IMR-90 (cell line): ENCODE measurements around the gene NLRX1. TPM values are rescaled to one million over a fixed set of nuclear protein-coding genes. Genes with fewer than 3 reads are reported as not detected.

Experiments used
- ATAC-seq: fragments of 200-7000 bp; cut with Tn5 transposase; 2 replicates; pipeline ENCODE4 v1.9.1; 2020; ENCODE audit warnings: low read depth, mild to moderate bottlenecking, moderate library complexity
- BruUV-seq: library from RNA; stranded (reverse); fragments of 400-500 nt; replicated peaks from 2 replicates; lab custom pipeline; 2021; lab: Mats Ljungman, UMichigan
- CTCF ChIA-PET: fragments of 300-600 bp; formaldehyde crosslinking; extraction: SDS; loops from one replicate; lab custom pipeline; 2021; ENCODE audit warnings: antibody characterized with exemption; lab: Yijun Ruan, JAX
- POLR2A ChIA-PET: fragments of 300-600 bp; sonication (Branson Sonifier 250); formaldehyde crosslinking; loops from one replicate; lab custom pipeline; 2022; ENCODE audit warnings: antibody characterized with exemption; ENCODE audit not compliant: unreplicated experiment; lab: Charles Lee
- DNase-seq: peaks from one replicate; pipeline ENCODE4 v3.0.0; 2013
- H2AFZ ChIP-seq: replicated peaks from 2 replicates; pipeline ENCODE3; 2013; ENCODE audit warnings: low read length, mild to moderate bottlenecking; ENCODE audit not compliant: poor library complexity
- H2AK5ac ChIP-seq: 2 replicates; pipeline ENCODE4 v1.6.1; 2013; ENCODE audit warnings: low read depth, low read length, inconsistent platforms
- H2AK9ac ChIP-seq: replicated peaks from 2 replicates; pipeline ENCODE3; 2013; ENCODE audit warnings: mild to moderate bottlenecking, low read depth, low read length, moderate library complexity; ENCODE audit not compliant: poor library complexity
- H2BK120ac ChIP-seq: 2 replicates; pipeline ENCODE4 v1.6.1; 2013; ENCODE audit warnings: low read depth, low read length, inconsistent platforms
- H2BK15ac ChIP-seq: 3 replicates; pipeline ENCODE4 v1.6.1; 2013; ENCODE audit warnings: low read depth, low read length, inconsistent platforms
- H2BK20ac ChIP-seq: 2 replicates; pipeline ENCODE4 v1.6.1; 2013; ENCODE audit warnings: low read depth, mild to moderate bottlenecking, inconsistent platforms, low read length, moderate library complexity
- H2BK5ac ChIP-seq: 2 replicates; pipeline ENCODE4 v1.6.1; 2013; ENCODE audit warnings: mild to moderate bottlenecking, low read depth, low read length, inconsistent platforms; ENCODE audit not compliant: poor library complexity, severe bottlenecking
- H3K14ac ChIP-seq: replicated peaks from 2 replicates; pipeline ENCODE4 v1.6.1; 2013; ENCODE audit warnings: low read depth, low read length, inconsistent platforms
- H3K18ac ChIP-seq: 2 replicates; pipeline ENCODE4 v1.6.1; 2013; ENCODE audit warnings: low read depth, low read length, control low read depth
- H3K23ac ChIP-seq: 2 replicates; pipeline ENCODE4 v1.6.1; 2013; ENCODE audit warnings: low read depth, low read length, inconsistent platforms
- H3K27ac ChIP-seq: 2 replicates; pipeline ENCODE4 v1.5.1; 2013; ENCODE audit warnings: mild to moderate bottlenecking, control low read depth, low read length; ENCODE audit not compliant: insufficient read depth
- H3K27me3 ChIP-seq: 2 replicates; pipeline ENCODE4 v1.6.1; 2013; ENCODE audit warnings: low read length; ENCODE audit not compliant: control insufficient read depth, insufficient read depth
- H3K36me3 ChIP-seq: 2 replicates; pipeline ENCODE4 v1.6.1; 2013; ENCODE audit warnings: low read length, mixed read lengths; ENCODE audit not compliant: control insufficient read depth, insufficient read depth
- H3K4ac ChIP-seq: 2 replicates; pipeline ENCODE4 v1.6.1; 2013; ENCODE audit warnings: low read depth, low read length, inconsistent platforms
- H3K4me1 ChIP-seq: 2 replicates; pipeline ENCODE4 v1.6.1; 2013; ENCODE audit warnings: low read length, mixed read lengths; ENCODE audit not compliant: control insufficient read depth, insufficient read depth
- H3K4me2 ChIP-seq: 2 replicates; pipeline ENCODE4 v1.6.1; 2013; ENCODE audit warnings: low read depth, mild to moderate bottlenecking, control low read depth, low read length, moderate library complexity
- H3K4me3 ChIP-seq: 2 replicates; pipeline ENCODE4 v1.5.1; 2013; ENCODE audit warnings: low read depth, mild to moderate bottlenecking, control low read depth, low read length, moderate library complexity; ENCODE audit not compliant: insufficient read depth
- H3K56ac ChIP-seq: 2 replicates; pipeline ENCODE4 v1.6.1; 2013; ENCODE audit warnings: low read length, inconsistent platforms; ENCODE audit not compliant: insufficient read depth; ENCODE audit errors: extremely low read depth
- H3K79me1 ChIP-seq, 2 experiments: 2 replicates each; pipeline ENCODE4 v1.6.1; 2013; ENCODE audit warnings: low read length in 2 of 2, inconsistent platforms in 1 of 2, low read depth in 1 of 2
- H3K9ac ChIP-seq: 2 replicates; pipeline ENCODE4 v1.6.1; 2013; ENCODE audit warnings: low read depth, low read length, control low read depth
- H3K9me1 ChIP-seq: 2 replicates; pipeline ENCODE4 v1.6.1; 2013; ENCODE audit warnings: low read length, inconsistent platforms; ENCODE audit not compliant: insufficient read depth
- H3K9me3 ChIP-seq: 2 replicates; pipeline ENCODE4 v1.6.1; 2013; ENCODE audit warnings: low read length; ENCODE audit not compliant: control insufficient read depth, insufficient read depth
- H4K20me1 ChIP-seq: 2 replicates; pipeline ENCODE4 v1.6.1; 2013; ENCODE audit warnings: low read length, inconsistent platforms; ENCODE audit not compliant: insufficient read depth
- H4K5ac ChIP-seq: 2 replicates; pipeline ENCODE4 v1.6.1; 2013; ENCODE audit warnings: mild to moderate bottlenecking, low read depth, low read length, control low read depth
- H4K8ac ChIP-seq, 2 experiments: 2 replicates each; pipeline ENCODE4 v1.6.1; 2013; ENCODE audit warnings: low read depth in 2 of 2, low read length in 2 of 2, control low read depth in 1 of 2, inconsistent platforms in 1 of 2
- H4K91ac ChIP-seq: 2 replicates; pipeline ENCODE4 v1.6.1; 2013; ENCODE audit warnings: low read depth, low read length, inconsistent platforms; ENCODE audit not compliant: insufficient read depth
- BHLHE40 ChIP-seq: fragments of 150-350 bp; IDR thresholded peaks from 2 replicates; pipeline ENCODE4 v1.6.1; 2016; ENCODE audit warnings: mild to moderate bottlenecking, low read depth, low read length
- MAFK ChIP-seq: IDR thresholded peaks from 2 replicates; pipeline ENCODE4 v1.6.1; 2012; ENCODE audit warnings: low read depth, low read length, improper control_type of control experiment
- MAZ ChIP-seq: IDR thresholded peaks from 2 replicates; pipeline ENCODE4 v1.6.1; 2012; ENCODE audit warnings: low read depth, mild to moderate bottlenecking, low read length, improper control_type of control experiment, moderate library complexity, borderline replicate concordance
- MXI1 ChIP-seq: IDR thresholded peaks from 2 replicates; pipeline ENCODE4 v1.6.1; 2012; ENCODE audit warnings: low read depth, mild to moderate bottlenecking, low read length, moderate library complexity, borderline replicate concordance
- NFE2L2 ChIP-seq: fragments of 150-350 bp; IDR thresholded peaks from 2 replicates; pipeline ENCODE4 v1.6.1; 2016; ENCODE audit warnings: low read depth, mild to moderate bottlenecking, low read length
- POLR2A ChIP-seq: IDR thresholded peaks from 2 replicates; pipeline ENCODE4 v1.6.1; 2012; ENCODE audit warnings: mild to moderate bottlenecking, low read depth, low read length
- RAD21 ChIP-seq: IDR thresholded peaks from 2 replicates; pipeline ENCODE4 v1.6.1; 2012; ENCODE audit warnings: low read length, improper control_type of control experiment
- RCOR1 ChIP-seq: IDR thresholded peaks from 2 replicates; pipeline ENCODE4 v1.6.1; 2012; ENCODE audit warnings: mild to moderate bottlenecking, low read length, improper control_type of control experiment; ENCODE audit not compliant: insufficient replicate concordance
- RFX5 ChIP-seq: IDR thresholded peaks from 2 replicates; pipeline ENCODE4 v1.8.0; 2012; ENCODE audit warnings: low read depth, mild to moderate bottlenecking, low read length, moderate library complexity
- SMC3 ChIP-seq: fragments of 150-350 bp; IDR thresholded peaks from 2 replicates; pipeline ENCODE4 v1.6.1; 2016; ENCODE audit warnings: low read depth, mild to moderate bottlenecking, antibody characterized with exemption, low read length, moderate library complexity
- USF2 ChIP-seq: fragments of 150-350 bp; IDR thresholded peaks from 2 replicates; pipeline ENCODE4 v1.6.1; 2017; ENCODE audit warnings: mild to moderate bottlenecking, antibody characterized with exemption, low read length, low read depth
- WGBS, 2 experiments: methylation state at CpG; one replicate each; pipeline versions ENCODE4 v1.1.5 to v1.1.7; 2013; ENCODE audit warnings: missing lambda C conversion rate in 2 of 2; ENCODE audit not compliant: insufficient read length in 1 of 2; ENCODE audit errors: extremely low coverage in 2 of 2; 5-methylcytosine and 5-hydroxymethylcytosine counted together
- dilution Hi-C: fragments of 300-500 bp; cut with HindIII; formaldehyde crosslinking; loops from one replicate; pipeline ENCODE4 v1.14.3; 2018; ENCODE audit warnings: low sequenced_read_pairs; ENCODE audit not compliant: unreplicated experiment
- in situ Hi-C: fragments of 300-500 bp; cut with MboI; formaldehyde crosslinking; loops from 3 replicates; pipeline ENCODE4 v1.14.3; 2019; ENCODE audit warnings: low sequenced_read_pairs, inconsistent platforms, mixed read lengths
- intact Hi-C: fragments of 100-400 bp; cut with micrococcal nuclease; formaldehyde crosslinking; loops from 2 replicates; pipeline ENCODE4 v1.10.0; 2022
- polyA plus RNA-seq, 3 experiments: library from polyadenylated mRNA; depleted of rRNA; stranded (reverse); fragments of >200 nt; gene quantifications; 2 replicates each; pipeline ENCODE4 v1.2.3, GENCODE V29; 2012; ENCODE audit warnings: low replicate concordance in 1 of 3
- total RNA-seq: library from RNA; depleted of rRNA; stranded (reverse); fragments of >200 nt; gene quantifications from 2 replicates; pipeline ENCODE4 v1.2.3, GENCODE V29; 2012

NLRX1 gene
- total and polyA plus RNA-seq, 2 of the 4 experiments (the other 2 are of a cell fraction) = 3.0 to 4.9 TPM

GRCh38 chr11:119178166-119178680 lies 9.7 kb downstream of the NLRX1 start:
- Histone ChIP-seq H2AK9ac (peak overlapping the region; percentile 68), H2BK120ac (peak overlapping the region; percentile 85), H2AK5ac (peak overlapping the region; percentile 20), H2BK5ac (peak overlapping the region; percentile 43), H3K4me1 (peaks cover 5% of the 10 kb centered on the region), H3K79me1 (no peaks in the 10 kb centered on the region), H3K23ac (peak overlapping the region; percentile 88; the same call in 1 of the 2 replicates), H4K20me1 (no peaks in the 10 kb centered on the region), H3K56ac (peak overlapping the region; percentile 57), H2AFZ (peak overlapping the region; percentile 82), H4K91ac (peak overlapping the region; percentile 86), H3K9ac (peak overlapping the region; percentile 3; the same call in 1 of the 2 replicates), H4K8ac (peak overlapping the region; percentile 79 to 93), H3K4ac (peak overlapping the region; percentile 85), H2BK20ac (peak overlapping the region; percentile 90; the same call in 1 of the 2 replicates), H3K9me1 (peaks cover 16% of the 10 kb centered on the region), H3K4me3 (no peak overlapping the region), H2BK15ac (peak overlapping the region; percentile 92; the same call in 1 of the 3 replicates), H3K27ac (0 out of 2 replicates have a peak overlapping the region, but pooled peaks have one; percentile 40), H3K9me3 (no peaks in the 10 kb centered on the region), H3K4me2 (no peak overlapping the region), H3K36me3 (peaks cover 11% of the 10 kb centered on the region; the same call in 1 of the 2 replicates), H3K14ac (peak overlapping the region; percentile 91), H3K27me3 (no peaks in the 10 kb centered on the region), H4K5ac (peak overlapping the region; percentile 41), H3K18ac (peak overlapping the region; percentile 5; the same call in 1 of the 2 replicates)
- DNase-seq = no peak
- CTCF ChIA-PET = no interaction called here
- ATAC-seq = 0 out of 2 replicates have a peak, but pooled peaks have one; percentile 47
- intact Hi-C loops = no loop called here
- WGBS, 2 experiments = no CpG with 5 or more reads among the region's 4 CpGs
- no TSS peak for BruUV-seq
- TF ChIP-seq RCOR1 (no peak), USF2 (no peak), MAFK (no peak), MXI1 (no peak), BHLHE40 (no peak), RAD21 (no peak), NFE2L2 (no peak), POLR2A (no peak), SMC3 (no peak), RFX5 (no peak), MAZ (no peak)
- dilution Hi-C loops = no loop called here
- POLR2A ChIA-PET = interaction anchor here (0.6 to 0.7 kb wide), 2 partner anchors 13 to 28 kb away, joined by 4 to 12 read pairs; no protein-coding TSS in a partner anchor
- in situ Hi-C loops = no loop called here
